HG03196 (cell line): Measurements from ENCODE around the gene IGF1R.

Source experiments
- ATAC-seq: cut with Tn5 transposase; IDR thresholded peaks from one replicate; pipeline ENCODE4 v1.9.1; 2021; ENCODE audit not compliant: unreplicated experiment

The IGF1R gene

GRCh38 chr15:98671060-98672008 lies 23.0 kb downstream of the IGF1R start:
- ATAC-seq: no peak

GRCh38 chr15:98673133-98673532 lies 24.8 kb downstream of the IGF1R start:
- ATAC-seq: no peak

GRCh38 chr15:98674336-98674735 lies 26.0 kb downstream of the IGF1R start:
- ATAC-seq: no peak

GRCh38 chr15:98676586-98677270 lies 28.4 kb downstream of the IGF1R start:
- no peak for ATAC-seq

GRCh38 chr15:98677345-98678059 lies 29.2 kb downstream of the IGF1R start:
- ATAC-seq: no peak

GRCh38 chr15:98678484-98678883 lies 30.1 kb downstream of the IGF1R start:
- ATAC-seq: no peak

GRCh38 chr15:98681061-98681460 lies 32.7 kb downstream of the IGF1R start:
- no peak for ATAC-seq

GRCh38 chr15:98682992-98683701 lies 34.8 kb downstream of the IGF1R start:
- ATAC-seq: no peak

- no peak for ATAC-seq
These were observed 35.5 kb downstream of the IGF1R start for GRCh38 chr15:98683831-98684230.

GRCh38 chr15:98684436-98684835 lies 36.1 kb downstream of the IGF1R start:
- no peak for ATAC-seq

- no peak for ATAC-seq
These were observed 36.7 kb downstream of the IGF1R start for GRCh38 chr15:98684995-98685525.

- ATAC-seq: no peak
These were observed 38.6 kb downstream of the IGF1R start for GRCh38 chr15:98686983-98687382.

GRCh38 chr15:98689431-98689861 lies 41.1 kb downstream of the IGF1R start:
- ATAC-seq: no peak

- no peak for ATAC-seq
These were observed 42.1 kb downstream of the IGF1R start for GRCh38 chr15:98690272-98690950.

GRCh38 chr15:98692213-98692612 lies 43.9 kb downstream of the IGF1R start:
- no peak for ATAC-seq

GRCh38 chr15:98694161-98694560 lies 45.8 kb downstream of the IGF1R start:
- no peak for ATAC-seq

- no peak for ATAC-seq
These were observed 50.5 kb downstream of the IGF1R start for GRCh38 chr15:98698792-98699191.

GRCh38 chr15:98699591-98700424 lies 51.5 kb downstream of the IGF1R start:
- ATAC-seq: no peak

- no peak for ATAC-seq
These were observed 52.2 kb downstream of the IGF1R start for GRCh38 chr15:98700519-98700918.
